Lung (tissue), 12 donors: ENCODE data around the gene CCDC182. TPM values are rescaled to one million over a fixed set of nuclear protein-coding genes. Genes with fewer than 3 reads are reported as not detected.

Source experiments
- ATAC-seq: fragments of 200-7000 bp; cut with Tn5 transposase; one replicate; pipeline ENCODE4 v1.9.1; 2020; ENCODE audit warnings: moderate number of reproducible peaks; ENCODE audit not compliant: insufficient read depth, low FRiP score
- DNase-seq, 3 donors: peaks; one replicate each; pipeline ENCODE4 v3.0.0-alpha.2; 2013 to 2017
- H3K27ac ChIP-seq, 2 donors: one replicate each; pipeline ENCODE4 v1.5.1; 2013; ENCODE audit warnings: mild to moderate bottlenecking in 2 of 2, moderate library complexity in 2 of 2, control low read depth in 1 of 2, inconsistent platforms in 1 of 2, low read depth in 1 of 2, low read length in 1 of 2
- H3K27me3 ChIP-seq, 3 donors: one replicate each; pipeline ENCODE4 v1.5.1; 2013; ENCODE audit warnings: low read length in 2 of 3; ENCODE audit not compliant: control insufficient read depth in 3 of 3, insufficient read depth in 3 of 3
- H3K36me3 ChIP-seq, 4 donors: one replicate each; pipeline ENCODE4 v1.5.1; 2013; ENCODE audit warnings: low read length in 4 of 4, mild to moderate bottlenecking in 1 of 4, moderate library complexity in 1 of 4; ENCODE audit not compliant: control insufficient read depth in 4 of 4, insufficient read depth in 4 of 4
- H3K4me1 ChIP-seq, 5 donors: one replicate each; pipeline ENCODE4 v1.5.1; 2013; ENCODE audit warnings: low read length in 5 of 5, mild to moderate bottlenecking in 2 of 5, moderate library complexity in 1 of 5; ENCODE audit not compliant: control insufficient read depth in 5 of 5, insufficient read depth in 5 of 5
- H3K4me3 ChIP-seq: one replicate; pipeline ENCODE4 v1.5.1; 2013; ENCODE audit warnings: mild to moderate bottlenecking, control low read depth, moderate library complexity
- H3K9ac ChIP-seq, 2 donors: one replicate each; pipeline ENCODE4 v1.5.1; 2013; ENCODE audit warnings: low read length in 2 of 2, control low read depth in 1 of 2; ENCODE audit not compliant: insufficient read depth in 1 of 2
- H3K9me3 ChIP-seq, 4 donors: one replicate each; pipeline ENCODE4 v1.5.1; 2013; ENCODE audit warnings: low read length in 3 of 4, mild to moderate bottlenecking in 1 of 4, moderate library complexity in 1 of 4; ENCODE audit not compliant: control insufficient read depth in 4 of 4, insufficient read depth in 3 of 4
- WGBS, 2 donors: extraction: QIAGEN DNeasy Blood & Tissue Kit; methylation state at CpG; one replicate each; pipeline ENCODE4 v1.1.7; 2013; 5-methylcytosine and 5-hydroxymethylcytosine counted together
- polyA plus RNA-seq, 2 donors: library from polyadenylated mRNA; stranded (reverse); fragments of 200-250 nt; gene quantifications; one replicate each; pipeline ENCODE4 v1.2.1, GENCODE V29; 2013
- total RNA-seq, 2 donors: library from RNA; depleted of rRNA in 1 of 2; stranded (reverse); fragments of >200 nt in 1 of 2; gene quantifications; one replicate each; pipeline ENCODE4 v1.2.1, GENCODE V29; 2014 to 2021
- TF ChIP-seq, protein P1 (sequence below): IDR thresholded peaks from 2 replicates; pipeline ENCODE4 v1.5.1; 2012; ENCODE audit warnings: mild to moderate bottlenecking; ENCODE audit errors: control extremely low read depth, extremely low read depth
- donor health status: control.
- donor health status: control.
- donor health status: Bipolar disorder and iron deficiency.
- donor health status: healthy.
- donor health status: DM: yes; HTN: yes; CAD: no.

Gene CCDC182
- total and polyA plus RNA-seq, 4 donors, result not detected

DNA sequence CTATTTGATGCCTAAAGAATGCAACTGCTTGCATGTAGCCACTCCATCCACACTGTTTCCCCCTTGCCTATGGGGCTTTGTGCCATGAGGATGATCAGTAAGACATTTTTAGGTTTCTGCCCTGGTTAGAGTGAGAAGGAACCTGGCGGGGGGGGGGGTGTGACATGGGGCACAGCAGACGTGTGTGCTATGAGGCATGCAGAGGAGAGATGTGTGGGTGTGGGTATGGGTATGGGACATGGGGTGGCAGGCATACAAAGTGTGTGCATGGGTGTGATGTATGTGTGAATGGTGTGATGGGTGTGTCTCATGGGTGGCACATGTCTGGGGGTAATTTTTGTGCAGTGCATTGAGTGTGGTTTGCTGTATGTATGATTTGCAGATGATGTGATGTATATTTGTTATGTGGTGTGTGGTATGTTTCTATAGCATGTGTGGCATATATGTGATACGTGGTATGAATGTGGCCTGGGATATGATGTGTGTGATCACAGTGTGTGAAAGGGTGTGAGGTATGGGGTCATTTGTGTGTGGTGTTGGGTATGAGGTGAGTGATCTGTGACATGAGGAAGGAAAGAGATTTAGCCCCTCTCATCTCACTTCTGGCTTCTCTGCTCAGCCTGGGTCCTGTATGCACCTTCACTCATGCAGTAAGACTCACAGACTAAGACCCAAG, 14.9 kb downstream of the CCDC182 start:
- Histone ChIP-seq H3K36me3 (no peaks in the 10 kb centered on the region), H3K4me3 (no peak overlapping the region), H3K4me1 (peaks cover 0 to 8% (median 6%) of the 10 kb centered on the region in 5 donors), H3K9ac (no peak overlapping the region), H3K27me3 (no peaks in the 10 kb centered on the region), H3K9me3 (no peaks in the 10 kb centered on the region), H3K27ac (no peak overlapping the region)
- no peak for DNase-seq
- TF ChIP-seq, protein P1, sequence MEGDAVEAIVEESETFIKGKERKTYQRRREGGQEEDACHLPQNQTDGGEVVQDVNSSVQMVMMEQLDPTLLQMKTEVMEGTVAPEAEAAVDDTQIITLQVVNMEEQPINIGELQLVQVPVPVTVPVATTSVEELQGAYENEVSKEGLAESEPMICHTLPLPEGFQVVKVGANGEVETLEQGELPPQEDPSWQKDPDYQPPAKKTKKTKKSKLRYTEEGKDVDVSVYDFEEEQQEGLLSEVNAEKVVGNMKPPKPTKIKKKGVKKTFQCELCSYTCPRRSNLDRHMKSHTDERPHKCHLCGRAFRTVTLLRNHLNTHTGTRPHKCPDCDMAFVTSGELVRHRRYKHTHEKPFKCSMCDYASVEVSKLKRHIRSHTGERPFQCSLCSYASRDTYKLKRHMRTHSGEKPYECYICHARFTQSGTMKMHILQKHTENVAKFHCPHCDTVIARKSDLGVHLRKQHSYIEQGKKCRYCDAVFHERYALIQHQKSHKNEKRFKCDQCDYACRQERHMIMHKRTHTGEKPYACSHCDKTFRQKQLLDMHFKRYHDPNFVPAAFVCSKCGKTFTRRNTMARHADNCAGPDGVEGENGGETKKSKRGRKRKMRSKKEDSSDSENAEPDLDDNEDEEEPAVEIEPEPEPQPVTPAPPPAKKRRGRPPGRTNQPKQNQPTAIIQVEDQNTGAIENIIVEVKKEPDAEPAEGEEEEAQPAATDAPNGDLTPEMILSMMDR, result no peak
- 81 to 88% methylated on average over 3 of the region's 3 CpGs for WGBS, 2 donors
- no peak for ATAC-seq

DNA sequence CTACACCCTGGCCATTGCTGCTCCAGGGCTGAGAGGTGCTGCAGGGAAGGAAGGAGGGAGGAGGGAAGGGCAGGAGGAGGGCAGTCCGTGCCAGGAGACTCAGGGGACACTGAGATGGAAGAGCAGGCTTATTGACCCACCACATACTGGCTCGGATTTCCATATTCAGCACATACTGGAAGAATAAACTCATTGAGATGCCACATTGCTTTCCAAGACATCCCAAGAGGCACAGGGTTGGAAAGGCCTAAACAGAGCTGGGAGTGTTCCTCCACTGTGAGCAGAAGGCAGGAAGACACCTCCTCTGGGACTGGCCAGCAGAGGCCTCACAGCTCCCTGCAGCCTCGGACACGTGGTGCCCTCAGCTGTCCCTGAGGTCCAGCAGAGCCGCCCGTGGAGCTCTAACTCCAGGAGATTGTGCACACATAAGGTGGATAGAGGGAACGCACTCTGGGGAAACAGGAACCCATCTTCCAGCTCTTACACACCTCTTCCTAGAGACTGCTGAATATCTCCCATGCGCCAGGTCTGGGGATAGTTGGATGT, 17.4 kb downstream of the CCDC182 start:
- TF ChIP-seq, protein P1, result no peak
- Histone ChIP-seq H3K36me3 (no peaks in the 10 kb centered on the region), H3K9me3 (no peaks in the 10 kb centered on the region), H3K27ac (no peak overlapping the region), H3K9ac (no peak overlapping the region), H3K27me3 (no peaks in the 10 kb centered on the region), H3K4me1 (peaks cover 0 to 8% (median 6%) of the 10 kb centered on the region in 5 donors), H3K4me3 (no peak overlapping the region)
- 82 to 87% methylated on average over 8 of the region's 8 CpGs for WGBS, 2 donors
- no peak for DNase-seq
- ATAC-seq, result no peak

DNA sequence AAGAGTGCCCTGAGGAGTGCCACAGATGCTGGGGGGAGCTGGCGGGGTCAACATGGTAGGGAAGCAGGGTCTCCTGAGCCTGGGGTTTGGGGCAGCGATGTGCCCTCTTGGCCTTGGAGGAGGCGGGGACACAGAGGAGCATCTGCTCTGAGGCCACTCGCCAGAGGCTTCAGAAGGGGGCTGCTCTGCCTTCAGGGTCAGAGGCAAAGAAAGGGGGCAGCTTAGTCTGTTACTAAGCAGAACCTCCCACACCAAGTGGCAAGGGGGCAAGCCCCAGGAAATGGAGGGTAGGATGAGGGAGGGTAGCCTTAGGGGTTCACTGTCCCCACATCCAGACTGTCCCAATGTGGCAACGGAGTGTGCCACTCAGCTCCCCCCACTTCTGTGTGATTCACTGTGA, 18.3 kb downstream of the CCDC182 start:
- DNase-seq, result no peak
- no peaks in the 10 kb centered on the region for H3K27me3 ChIP-seq
- WGBS, 2 donors, result 91 to 92% methylated on average over 5 of the region's 5 CpGs
- H3K9ac ChIP-seq, result no peak overlapping the region
- no peak overlapping the region for H3K27ac ChIP-seq
- peaks cover 0 to 6% (median 3%) of the 10 kb centered on the region in 5 donors for H3K4me1 ChIP-seq
- H3K9me3 ChIP-seq, result no peaks in the 10 kb centered on the region
- no peak overlapping the region for H3K4me3 ChIP-seq
- no peaks in the 10 kb centered on the region for H3K36me3 ChIP-seq
- TF ChIP-seq, protein P1, result no peak
- no peak for ATAC-seq
